HepG2 (cell line): Measurements from ENCODE around the gene CUEDC2. TPM values are rescaled to one million over a fixed set of nuclear protein-coding genes. Genes with fewer than 3 reads are reported as not detected.

Experiments
- FOXC1 ChIP-seq: sonication (generic); formaldehyde crosslinking; IDR thresholded peaks from 2 replicates; pipeline ENCODE4 v1.8.0; 2022; ENCODE audit warnings: mild to moderate bottlenecking, missing genetic modification reagents, borderline replicate concordance
- HNF4A ChIP-seq: sonication (generic); formaldehyde crosslinking; IDR thresholded peaks from 2 replicates; pipeline ENCODE4 v1.4.0; 2020; ENCODE audit warnings: missing genetic modification reagents
- JUN ChIP-seq: sonication (generic); formaldehyde crosslinking; IDR thresholded peaks from 2 replicates; pipeline ENCODE4 v1.4.0; 2020; ENCODE audit warnings: mild to moderate bottlenecking, missing genetic modification reagents
- KLF9 ChIP-seq: IDR thresholded peaks from 2 replicates; pipeline ENCODE4 v1.6.1; 2016; ENCODE audit warnings: low read depth
- MBNL3 ChIP-seq: fragments of 250-450 bp; sonication (Bioruptor Pico); conservative IDR thresholded peaks from 2 replicates; pipeline ENCODE4 v1.8.0; 2022; ENCODE audit warnings: mild to moderate bottlenecking, inconsistent platforms
- PRMT3 ChIP-seq: sonication (generic); formaldehyde crosslinking; IDR thresholded peaks from 2 replicates; pipeline ENCODE4 v1.8.1; 2022; ENCODE audit warnings: low read depth, mild to moderate bottlenecking, moderate library complexity, missing genetic modification reagents, borderline replicate concordance
- RFXANK ChIP-seq: IDR thresholded peaks from 2 replicates; pipeline ENCODE4 v1.6.1; 2016
- RFXAP ChIP-seq: sonication (generic); formaldehyde crosslinking; IDR thresholded peaks from 2 replicates; pipeline ENCODE4 v1.4.0; 2020; ENCODE audit warnings: missing genetic modification reagents, borderline replicate concordance
- ZHX2 ChIP-seq, 2 experiments: sonication (generic) in 1 of 2; formaldehyde crosslinking in 1 of 2; IDR thresholded peaks; 2 replicates each; pipeline versions ENCODE4 v1.6.1 to v1.9.0; 2014 to 2022; ENCODE audit warnings: antibody characterized with exemption in 1 of 2, borderline replicate concordance in 1 of 2, inconsistent platforms in 1 of 2, low read depth in 1 of 2, missing genetic modification reagents in 1 of 2
- ZNF318 ChIP-seq: sonication (generic); formaldehyde crosslinking; IDR thresholded peaks from 2 replicates; pipeline ENCODE4 v1.4.0; 2020; ENCODE audit warnings: mild to moderate bottlenecking, missing genetic modification reagents
- ZNF772 ChIP-seq: sonication (generic); formaldehyde crosslinking; IDR thresholded peaks from 2 replicates; pipeline ENCODE4 v1.5.0; 2020; ENCODE audit warnings: mild to moderate bottlenecking, missing genetic modification reagents
- ZNF781 ChIP-seq: sonication (generic); formaldehyde crosslinking; IDR thresholded peaks from 2 replicates; pipeline ENCODE4 v1.5.1; 2020; ENCODE audit warnings: borderline replicate concordance, mild to moderate bottlenecking, missing genetic modification reagents; ENCODE audit errors: not compliant biosample characterization
- ZNF788 ChIP-seq: sonication (generic); formaldehyde crosslinking; IDR thresholded peaks from 2 replicates; pipeline ENCODE4 v1.5.0; 2020; ENCODE audit warnings: mild to moderate bottlenecking, missing genetic modification reagents, borderline replicate concordance
- polyA plus RNA-seq, 8 experiments: library from polyadenylated mRNA; depleted of rRNA in 3 of 8; stranded (reverse) in 7 of 8; unstranded in 1 of 8; fragments of >200 nt; fragmentation: Illumina TruSeq in 4 of 8; extraction: Trizol in 4 of 8; gene quantifications; 2 replicates each; pipeline versions ENCODE4 v1.2.1 to v1.2.3, GENCODE V29; 2011 to 2016; ENCODE audit warnings: low read depth in 4 of 8, missing spikeins in 1 of 8, mixed read lengths in 1 of 8; ENCODE audit not compliant: insufficient read depth in 1 of 8
- total RNA-seq, 5 experiments: library from RNA; depleted of rRNA; stranded (reverse); fragments of >200 nt; fragmentation: Illumina TruSeq; extraction: Trizol; gene quantifications; 2 replicates each; pipeline ENCODE4 v1.2.3, GENCODE V29; 2016; ENCODE audit warnings: low read depth in 1 of 5

The CUEDC2 gene
- total and polyA plus RNA-seq, 2 of the 13 experiments (the other 11 are each of a cell fraction or from before 2014, with no cell fraction given): 13.1 to 18.4 TPM

GRCh38 chr10:102419269-102420180, 12.8 kb downstream of the CUEDC2 start (continued):
- TF ChIP-seq ZNF318 (CRISPR knock-in tag) (no peak), MBNL3 (CRISPR knock-in tag) (no peak), PRMT3 (CRISPR knock-in tag) (no peak), ZNF788 (CRISPR knock-in tag) (peak; percentile 6; the same call in 1 of the 2 replicates), ZNF781 (CRISPR knock-in tag) (no peak), JUN (CRISPR knock-in tag) (no peak; the same call in 1 of the 2 replicates), RFXANK (CRISPR knock-in tag) (no peak), KLF9 (no peak; the same call in 1 of the 2 replicates), HNF4A (no peak; the same call in 1 of the 2 replicates), FOXC1 (no peak), ZHX2 (IDR thresholded peaks at IDR 0.05; ENCODE audit: low read depth) (no peak), ZHX2 (CRISPR knock-in tag; IDR thresholded peaks at IDR 0.05; ENCODE audit: borderline replicate concordance) (peak; percentile 61; the same call in 1 of the 2 replicates), RFXAP (0 out of 2 replicates have a peak, but pooled peaks have one; percentile 54), ZNF772 (CRISPR knock-in tag) (peak; percentile 84)
